ENCODE measurements around the gene ASCL5. TPM values are rescaled to one million over a fixed set of nuclear protein-coding genes. Genes with fewer than 3 reads are reported as not detected.

ASCL5 gene
- polyA plus RNA-seq, 3 donors from 2014 or later: 0.11 TPM; not detected in 2

DNA sequence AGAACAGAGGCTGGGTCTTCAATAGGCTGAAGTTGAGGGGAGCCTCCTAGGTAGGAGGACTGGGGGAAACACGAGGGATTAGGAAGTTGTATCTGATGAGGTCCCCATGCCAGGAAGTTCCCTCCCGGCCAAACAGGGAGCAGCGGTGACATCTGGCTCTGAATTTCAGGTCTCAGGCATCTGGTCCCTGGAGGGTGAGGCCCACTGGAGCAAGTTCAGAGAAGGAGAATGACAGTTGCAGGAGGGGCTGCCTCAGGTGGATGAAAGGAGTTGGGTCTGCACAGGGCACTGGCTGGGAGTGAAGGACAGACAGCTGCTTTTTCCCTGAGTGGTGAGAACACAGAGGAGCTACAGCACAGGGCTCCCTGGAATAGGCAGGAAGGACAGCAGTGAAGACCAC is 18.1 kb upstream of the ASCL5 start:
- no peaks in the 10 kb centered on the region for H3K9me3 Mint-ChIP-seq
- peaks cover 0 to 5% (median 0%) of the 10 kb centered on the region in 3 donors for H3K27me3 Mint-ChIP-seq (ENCODE audit: low read depth in 3 of 3)
- H3K36me3 Mint-ChIP-seq: peaks cover 27 to 50% (median 43%) of the 10 kb centered on the region in 3 donors
- H3K4me3 Mint-ChIP-seq: no peak overlapping the region
- H3K27ac Mint-ChIP-seq: no peak overlapping the region
- H3K4me1 Mint-ChIP-seq: no peaks in the 10 kb centered on the region
- no peak for DNase-seq

DNA sequence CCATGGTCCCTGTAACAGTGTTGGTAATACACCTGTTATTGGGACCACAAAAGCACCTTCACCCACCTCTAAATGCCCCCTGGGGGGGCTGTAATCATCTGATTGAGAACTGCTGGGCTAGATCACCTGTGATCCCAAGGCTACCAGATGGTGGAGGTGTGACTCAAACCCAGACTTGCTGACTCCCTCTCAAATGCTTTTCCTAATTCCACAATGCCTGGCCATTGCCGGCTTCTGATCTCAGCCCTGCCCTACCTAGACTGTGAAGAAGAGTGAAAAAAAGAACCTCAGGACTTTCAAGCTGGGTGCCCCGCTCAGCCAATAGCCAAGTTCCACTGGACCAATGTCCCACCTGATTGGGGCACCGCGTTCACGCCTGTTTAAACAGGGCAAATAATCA is 17.7 kb upstream of the ASCL5 start:
- Mint-ChIP-seq H3K36me3 (peaks cover 27 to 50% (median 43%) of the 10 kb centered on the region in 3 donors), H3K27ac (no peak overlapping the region), H3K27me3 (ENCODE audit: low read depth in 3 of 3) (peaks cover 0 to 5% (median 0%) of the 10 kb centered on the region in 3 donors), H3K4me1 (no peaks in the 10 kb centered on the region), H3K9me3 (no peaks in the 10 kb centered on the region), H3K4me3 (no peak overlapping the region)
- DNase-seq: no peak

DNA sequence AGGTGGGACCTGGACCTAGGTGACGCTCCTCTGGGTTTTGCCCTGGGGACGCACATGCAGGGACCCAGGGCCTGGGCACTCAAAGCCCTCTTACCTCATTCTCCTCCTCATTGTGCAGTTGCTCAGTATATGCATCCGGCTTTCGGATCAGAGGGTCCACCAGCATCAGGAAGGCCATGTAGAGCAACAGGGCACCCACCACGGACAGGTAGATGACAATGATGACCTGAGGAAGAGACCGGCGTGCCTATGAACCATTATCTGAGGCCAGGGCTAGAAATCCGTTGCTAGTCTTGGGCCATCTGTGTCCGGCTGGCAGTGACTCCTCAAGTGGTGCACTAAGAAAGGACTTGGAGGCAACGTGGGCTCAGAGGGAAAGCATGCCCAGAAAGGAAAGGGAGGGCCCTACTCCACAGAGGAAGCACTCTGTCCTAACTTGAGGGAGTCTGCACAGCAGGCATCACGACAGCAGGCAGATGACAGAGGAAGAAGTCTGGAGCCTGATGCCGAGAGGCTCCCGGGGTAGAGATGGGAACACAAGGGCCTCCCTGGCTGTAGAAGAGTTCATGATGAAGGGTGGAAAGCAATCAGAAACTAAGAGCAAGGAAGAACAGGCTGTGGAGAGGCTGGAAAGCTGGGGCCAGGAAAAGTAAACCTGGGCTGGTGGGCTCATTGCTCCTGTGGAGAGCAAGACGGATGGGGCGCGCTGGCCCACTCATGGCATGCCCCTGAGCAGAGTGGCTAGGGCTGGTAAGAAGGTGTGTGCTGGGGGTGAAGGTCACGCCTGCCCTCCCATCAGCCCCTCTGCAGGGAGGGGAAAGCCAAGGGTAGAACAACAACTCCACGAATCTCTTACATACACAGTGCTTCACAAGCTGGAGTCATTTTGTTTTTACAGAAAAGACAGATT is 17.0 kb upstream of the ASCL5 start:
- no peak for DNase-seq
- peaks cover 0 to 5% (median 0%) of the 10 kb centered on the region in 3 donors for H3K27me3 Mint-ChIP-seq (ENCODE audit: low read depth in 3 of 3)
- no peak overlapping the region for H3K4me3 Mint-ChIP-seq
- no peaks in the 10 kb centered on the region for H3K9me3 Mint-ChIP-seq
- peaks cover 22 to 47% (median 43%) of the 10 kb centered on the region in 3 donors for H3K36me3 Mint-ChIP-seq
- peak overlapping the region in 1 of 6 donors; percentile 18 for H3K27ac Mint-ChIP-seq
- H3K4me1 Mint-ChIP-seq: no peaks in the 10 kb centered on the region

DNA sequence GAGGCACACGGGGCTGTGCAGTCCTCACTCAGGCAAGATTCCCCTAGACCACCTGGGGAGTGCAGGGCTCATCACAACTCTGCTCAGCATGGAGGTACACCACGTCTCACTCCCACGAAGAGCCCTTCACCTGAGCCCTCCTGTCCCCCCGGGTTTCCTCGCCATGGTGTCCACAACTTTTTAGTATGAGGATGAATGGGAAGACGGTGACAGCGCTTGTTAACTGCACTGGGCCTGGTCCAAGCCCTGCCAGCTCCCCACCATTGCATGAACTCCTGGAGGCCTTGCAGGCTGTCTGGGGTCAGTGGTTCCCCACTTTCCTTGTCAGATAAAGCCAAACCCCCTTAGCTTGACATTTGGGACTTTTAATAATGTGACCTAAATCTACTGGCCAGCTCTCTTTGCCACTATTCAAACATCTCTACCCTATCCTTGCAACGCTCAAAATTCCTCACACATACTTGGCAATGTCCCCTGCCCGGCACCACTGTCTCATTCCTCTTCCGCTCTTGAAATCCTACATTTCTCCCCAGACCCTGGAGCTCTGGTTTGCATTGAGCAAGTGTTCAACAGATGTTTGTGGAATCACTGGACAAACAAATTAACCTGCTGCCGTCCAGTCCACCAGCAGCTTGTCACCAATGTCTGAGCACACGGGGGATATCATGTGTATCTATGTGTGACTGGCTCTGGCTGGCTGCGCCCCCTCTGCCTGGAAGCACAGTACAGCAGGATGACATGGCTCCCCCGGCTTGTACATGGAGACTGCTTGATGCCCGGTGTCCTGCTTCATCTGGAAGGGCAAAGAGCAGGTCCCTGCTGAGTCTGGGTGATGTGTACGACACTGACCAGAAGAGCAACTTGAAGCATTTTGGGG is 16.1 kb upstream of the ASCL5 start:
- Mint-ChIP-seq H3K27ac (no peak overlapping the region), H3K36me3 (peaks cover 20 to 44% (median 43%) of the 10 kb centered on the region in 3 donors), H3K27me3 (ENCODE audit: low read depth in 3 of 3) (peaks cover 0 to 5% (median 0%) of the 10 kb centered on the region in 3 donors), H3K4me1 (no peaks in the 10 kb centered on the region), H3K9me3 (no peaks in the 10 kb centered on the region), H3K4me3 (no peak overlapping the region)
- DNase-seq: no peak

DNA sequence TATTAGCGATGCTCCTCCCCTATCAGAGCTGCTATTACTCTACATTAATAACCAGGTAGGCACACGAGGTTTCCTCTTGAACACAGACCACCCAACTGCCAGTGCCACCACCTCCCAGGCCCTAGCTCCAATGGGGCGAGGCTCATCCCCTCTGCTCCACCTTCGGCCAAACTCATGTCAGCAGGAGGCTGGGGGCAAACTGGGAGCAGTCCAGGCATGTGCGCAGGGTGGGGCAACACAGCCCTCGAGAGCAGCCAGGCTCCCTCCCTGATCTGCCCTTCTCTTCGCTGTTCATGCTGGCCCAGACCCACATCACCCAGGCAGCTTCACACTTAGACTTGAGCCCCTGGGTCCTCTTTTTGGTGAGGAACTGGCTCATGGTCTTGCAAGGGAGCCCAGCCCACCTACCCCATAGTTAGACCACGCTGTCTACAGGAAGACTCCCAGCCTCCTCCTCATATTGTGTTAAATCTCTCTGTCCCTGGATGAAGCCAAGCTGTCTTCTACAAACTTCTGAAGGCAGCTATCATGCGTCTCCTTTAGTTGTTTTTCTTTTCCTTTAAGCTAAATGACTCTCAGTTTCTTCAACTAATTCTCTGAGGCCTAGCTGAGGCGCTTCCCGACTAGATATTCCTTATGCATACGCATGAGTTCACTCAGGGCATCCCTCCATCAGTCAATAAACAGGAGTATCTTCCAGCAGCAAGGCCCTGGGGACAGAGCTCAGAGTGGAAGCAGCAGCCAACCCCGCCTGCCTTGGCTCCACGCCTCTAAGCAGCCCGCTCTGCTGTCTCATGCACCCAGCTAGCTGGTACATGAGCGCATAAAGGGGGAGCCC is 15.2 kb upstream of the ASCL5 start:
- H3K27me3 Mint-ChIP-seq (ENCODE audit: low read depth in 3 of 3): peaks cover 0 to 5% (median 0%) of the 10 kb centered on the region in 3 donors
- no peak overlapping the region for H3K27ac Mint-ChIP-seq
- no peak for DNase-seq
- no peak overlapping the region for H3K4me3 Mint-ChIP-seq
- H3K9me3 Mint-ChIP-seq: no peaks in the 10 kb centered on the region
- H3K36me3 Mint-ChIP-seq: peaks cover 18 to 38% (median 38%) of the 10 kb centered on the region in 3 donors
- no peaks in the 10 kb centered on the region for H3K4me1 Mint-ChIP-seq

DNA sequence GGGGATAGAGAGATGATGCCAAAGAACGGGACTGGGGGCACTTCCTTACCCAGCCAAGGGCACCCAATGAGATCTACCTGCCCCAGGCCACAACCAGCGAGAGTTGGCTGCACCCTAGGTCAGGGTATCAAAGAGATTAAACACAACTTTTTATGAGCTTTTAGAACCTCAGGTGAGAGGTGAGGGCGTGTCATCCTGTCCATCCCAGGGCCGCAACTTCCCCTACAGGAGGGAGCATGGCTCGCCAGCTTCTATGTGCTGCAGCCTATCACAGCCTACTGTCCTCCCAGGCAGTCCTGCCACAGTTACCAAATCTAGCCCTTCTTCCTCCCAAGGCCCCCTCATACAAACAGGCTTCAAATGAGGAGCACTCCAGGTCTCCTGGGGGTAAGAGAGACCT is 14.4 kb upstream of the ASCL5 start:
- DNase-seq: no peak
- Mint-ChIP-seq H3K9me3 (no peaks in the 10 kb centered on the region), H3K36me3 (peaks cover 13 to 34% (median 34%) of the 10 kb centered on the region in 3 donors), H3K27me3 (ENCODE audit: low read depth in 3 of 3) (peaks cover 0 to 5% (median 0%) of the 10 kb centered on the region in 3 donors), H3K27ac (no peak overlapping the region), H3K4me1 (no peaks in the 10 kb centered on the region), H3K4me3 (no peak overlapping the region)

DNA sequence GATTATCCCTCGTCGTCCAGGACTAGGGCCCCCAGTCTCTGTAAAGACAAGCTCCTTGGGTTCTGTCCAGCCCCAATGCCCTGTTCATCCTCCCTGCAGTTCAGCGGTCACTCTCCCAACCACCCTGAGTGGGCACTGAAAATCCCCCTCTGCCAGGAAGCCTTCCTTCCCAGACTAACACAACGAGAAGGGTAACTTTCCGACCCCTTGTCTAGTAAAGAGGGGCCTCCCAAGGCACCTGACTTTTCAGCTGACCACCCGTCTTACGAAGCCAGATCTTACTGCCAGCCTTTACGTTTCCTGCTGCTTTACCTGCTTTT is 13.9 kb upstream of the ASCL5 start:
- Mint-ChIP-seq H3K27me3 (ENCODE audit: low read depth in 3 of 3) (peaks cover 0 to 5% (median 0%) of the 10 kb centered on the region in 3 donors), H3K27ac (no peak overlapping the region), H3K4me1 (no peaks in the 10 kb centered on the region), H3K36me3 (peaks cover 8 to 34% (median 31%) of the 10 kb centered on the region in 3 donors), H3K9me3 (no peaks in the 10 kb centered on the region), H3K4me3 (no peak overlapping the region)
- DNase-seq: no peak

DNA sequence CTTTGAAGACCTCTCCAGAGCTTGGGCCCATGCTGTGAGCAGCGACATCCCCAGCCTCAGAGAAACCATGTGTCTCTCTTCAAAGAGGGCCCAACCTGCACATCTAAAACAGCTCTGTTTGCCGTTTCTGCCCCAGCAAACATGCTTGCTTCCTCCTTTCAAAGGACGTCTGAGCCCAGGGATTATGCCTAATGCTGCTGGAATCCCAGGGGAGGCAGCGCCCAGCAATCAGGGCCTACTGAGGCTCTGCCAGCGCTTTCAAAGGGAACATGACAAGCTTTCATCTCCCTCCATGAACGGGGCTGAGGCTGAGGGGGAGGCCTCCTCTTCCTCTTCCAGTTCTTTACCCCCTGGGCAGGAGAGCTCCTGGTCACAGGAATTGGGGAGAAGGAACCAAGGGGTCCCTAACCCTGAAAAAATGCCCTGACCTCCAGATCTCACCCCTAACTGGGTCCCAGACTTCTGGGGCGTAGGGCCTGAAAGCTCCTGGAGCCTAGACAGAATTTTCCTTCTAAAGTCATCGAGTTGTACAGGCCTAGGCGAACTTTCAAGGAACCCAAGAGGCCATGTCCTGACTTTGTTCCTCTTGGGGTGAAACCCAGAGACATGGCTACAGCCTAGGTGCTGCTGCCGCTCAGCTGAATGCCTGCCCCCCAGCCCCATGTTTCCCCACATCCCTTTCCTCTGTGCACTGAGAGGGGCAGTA is 13.4 kb upstream of the ASCL5 start:
- no peak for DNase-seq
- H3K36me3 Mint-ChIP-seq: peaks cover 11 to 34% (median 27%) of the 10 kb centered on the region in 3 donors
- H3K4me3 Mint-ChIP-seq: no peak overlapping the region
- H3K27me3 Mint-ChIP-seq (ENCODE audit: low read depth in 3 of 3): peaks cover 0 to 5% (median 0%) of the 10 kb centered on the region in 3 donors
- H3K4me1 Mint-ChIP-seq: no peaks in the 10 kb centered on the region
- no peak overlapping the region for H3K27ac Mint-ChIP-seq
- H3K9me3 Mint-ChIP-seq: no peaks in the 10 kb centered on the region

DNA sequence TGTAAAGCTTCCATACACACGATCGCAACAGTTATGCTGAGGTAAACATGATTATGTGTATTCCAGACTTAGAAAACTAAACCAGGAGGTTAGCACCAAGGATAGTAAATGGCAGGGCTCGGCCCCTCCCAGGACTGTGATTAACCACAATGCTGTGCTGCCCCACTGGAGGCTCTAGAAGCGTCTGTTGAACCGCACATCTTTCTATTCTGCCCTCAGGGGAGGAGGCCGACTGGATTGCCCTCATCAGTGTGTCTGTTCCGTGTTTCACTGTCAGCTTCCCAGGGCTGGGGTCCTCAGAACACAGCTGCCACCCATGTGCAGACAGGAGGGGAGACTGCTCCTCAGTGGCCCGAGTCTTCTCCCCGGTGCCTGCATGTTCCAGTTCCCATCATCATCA is 12.8 kb upstream of the ASCL5 start:
- DNase-seq: no peak
- H3K27ac Mint-ChIP-seq: no peak overlapping the region
- peaks cover 11 to 33% (median 20%) of the 10 kb centered on the region in 3 donors for H3K36me3 Mint-ChIP-seq

DNA sequence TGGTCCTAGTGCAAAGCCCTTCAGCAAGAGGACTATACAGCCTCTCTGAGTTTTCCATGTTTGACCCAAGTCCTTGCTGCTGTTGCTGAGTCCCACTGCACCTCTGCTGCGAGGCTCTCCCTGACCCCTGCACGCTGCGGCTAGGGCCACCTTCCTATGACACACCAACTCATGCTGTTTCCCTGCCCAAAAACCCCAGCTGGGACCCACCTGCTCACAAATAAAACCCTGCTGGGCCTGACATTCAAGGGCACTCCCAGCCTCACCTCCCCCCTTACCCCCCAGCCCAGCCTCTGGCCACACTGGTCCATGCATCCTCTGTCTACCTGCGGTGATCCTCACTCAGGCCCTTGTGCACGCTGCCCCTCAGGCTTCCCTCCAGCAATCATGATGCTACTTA is 12.3 kb upstream of the ASCL5 start:
- peaks cover 11 to 31% (median 19%) of the 10 kb centered on the region in 3 donors for H3K36me3 Mint-ChIP-seq
- no peaks in the 10 kb centered on the region for H3K9me3 Mint-ChIP-seq
- H3K4me1 Mint-ChIP-seq: no peaks in the 10 kb centered on the region
- H3K27me3 Mint-ChIP-seq (ENCODE audit: low read depth in 3 of 3): no peaks in the 10 kb centered on the region
- DNase-seq: no peak
- no peak overlapping the region for H3K27ac Mint-ChIP-seq
- H3K4me3 Mint-ChIP-seq: no peak overlapping the region

More for the DNA sequence above, 12.8 kb upstream of the ASCL5 start:
- H3K9me3 Mint-ChIP-seq: no peaks in the 10 kb centered on the region
- H3K4me3 Mint-ChIP-seq: no peak overlapping the region
- H3K27me3 Mint-ChIP-seq (ENCODE audit: low read depth in 3 of 3): peaks cover 0 to 1% (median 0%) of the 10 kb centered on the region in 3 donors
- no peaks in the 10 kb centered on the region for H3K4me1 Mint-ChIP-seq

DNA sequence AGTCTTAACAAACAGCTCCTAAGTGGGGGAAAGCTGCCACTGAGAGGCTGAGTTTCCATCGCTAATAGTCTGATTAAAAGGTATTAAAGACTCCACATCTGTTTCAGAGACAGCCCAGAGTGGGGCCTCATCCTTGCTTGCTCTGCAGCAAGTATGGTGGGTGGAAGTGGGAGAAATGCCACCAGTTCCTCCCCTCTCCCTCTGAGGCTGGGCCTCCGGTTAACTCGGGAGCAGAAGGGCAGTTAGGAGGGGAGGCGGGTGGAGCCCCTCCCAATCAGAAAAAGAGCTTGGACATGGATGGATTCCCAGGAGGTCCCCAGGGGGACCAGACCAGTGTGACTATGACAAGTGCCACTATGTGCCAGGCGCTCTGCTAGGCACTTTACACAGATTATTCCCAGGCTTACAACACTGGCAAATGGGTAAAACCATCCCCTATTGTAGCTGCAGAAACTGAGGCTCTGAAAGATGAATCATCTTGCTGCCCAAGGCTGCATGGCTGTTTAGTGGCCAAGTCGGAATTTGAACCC is 11.4 kb upstream of the ASCL5 start:
- H3K27ac Mint-ChIP-seq: no peak overlapping the region

DNA sequence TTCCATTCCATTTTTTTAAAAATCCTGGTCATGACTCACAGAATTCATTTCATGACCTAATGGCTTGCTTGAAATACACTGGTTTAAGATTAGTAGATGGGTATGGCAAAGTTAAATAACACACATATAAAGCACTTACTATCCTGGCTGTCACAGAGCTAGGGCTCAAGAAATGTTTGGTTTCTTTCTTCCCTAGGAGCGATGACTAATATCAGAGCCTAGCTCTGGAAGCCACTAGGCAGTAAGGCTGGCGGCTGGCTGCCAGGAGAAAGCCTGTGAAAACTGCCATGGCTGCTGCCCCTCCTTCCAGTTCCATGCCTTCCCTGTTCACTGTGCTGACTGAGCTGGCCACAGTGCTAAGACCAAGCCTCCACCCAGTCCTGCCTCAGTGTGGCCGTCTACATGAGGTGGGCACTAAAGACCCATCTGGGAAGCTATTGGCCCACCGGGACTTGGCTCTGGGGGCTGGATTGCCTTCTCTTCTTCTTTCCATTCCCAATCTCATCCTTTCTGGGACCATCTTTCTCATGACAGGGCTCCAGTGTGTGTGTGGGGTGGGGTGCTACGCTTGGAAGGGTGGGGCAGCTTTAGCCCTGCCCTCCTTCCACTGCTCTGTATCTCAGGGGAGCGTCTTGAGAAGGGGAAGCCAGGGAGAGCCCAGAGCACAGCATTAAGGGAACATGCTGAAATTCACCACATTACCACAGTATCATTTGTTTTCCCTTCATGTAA is 10.8 kb upstream of the ASCL5 start:
- no peaks in the 10 kb centered on the region for H3K9me3 Mint-ChIP-seq
- no peak overlapping the region for H3K27ac Mint-ChIP-seq
- H3K4me3 Mint-ChIP-seq: no peak overlapping the region
- no peak for DNase-seq
- H3K36me3 Mint-ChIP-seq: peaks cover 6 to 18% (median 7%) of the 10 kb centered on the region in 3 donors
- H3K4me1 Mint-ChIP-seq: no peaks in the 10 kb centered on the region
- no peaks in the 10 kb centered on the region for H3K27me3 Mint-ChIP-seq (ENCODE audit: low read depth in 3 of 3)

More for the DNA sequence above, 11.4 kb upstream of the ASCL5 start:
- peaks cover 6 to 22% (median 10%) of the 10 kb centered on the region in 3 donors for H3K36me3 Mint-ChIP-seq
- H3K4me1 Mint-ChIP-seq: no peaks in the 10 kb centered on the region
- no peak for DNase-seq
- no peaks in the 10 kb centered on the region for H3K27me3 Mint-ChIP-seq (ENCODE audit: low read depth in 3 of 3)
- H3K9me3 Mint-ChIP-seq: no peaks in the 10 kb centered on the region
- no peak overlapping the region for H3K4me3 Mint-ChIP-seq
